ENCODE results near the gene MBP. TPM values are rescaled to one million over a fixed set of nuclear protein-coding genes. Genes with fewer than 3 reads are reported as not detected.

MBP gene
- total and polyA plus RNA-seq, 2 of the 13 experiments (the other 11 are each of a cell fraction or from before 2014, with no cell fraction given), result 5.0 to 8.5 TPM

DNA sequence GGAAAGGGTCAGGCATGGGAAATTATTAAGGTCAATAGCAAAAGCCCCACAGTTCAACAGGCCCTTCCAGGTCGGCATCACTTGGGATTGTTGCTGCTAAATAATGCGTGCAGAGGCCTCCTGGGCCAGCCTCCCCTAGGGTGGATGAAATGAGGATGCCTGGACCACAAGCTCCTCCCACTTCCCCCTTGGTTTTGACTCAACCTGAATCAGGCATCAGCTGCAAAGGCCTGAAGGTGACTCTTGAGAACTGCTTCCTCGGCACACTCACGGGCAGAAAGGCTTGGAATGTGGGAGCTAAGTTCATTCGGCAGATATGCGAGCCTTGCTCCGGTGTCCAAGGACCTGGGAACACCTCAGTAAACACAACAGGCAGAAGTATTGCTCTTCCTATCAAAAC lies 69.3 kb downstream of the MBP start:
- ATAC-seq, result no peak
- BruUV-seq (replicated peaks), result no TSS peak
- H3K4me1 ChIP-seq (ENCODE audit: insufficient read depth, low read length), result peaks cover 9% of the 10 kb centered on the region

More for the DNA sequence above, 69.3 kb downstream of the MBP start:
- Histone ChIP-seq H3K9me3 (ENCODE audit: low read length) (no peaks in the 10 kb centered on the region), H3K36me3 (replicated peaks in 1 of 2; ENCODE audit: control insufficient read depth in 1 of 2, insufficient read depth in 2 of 2, low read length in 2 of 2) (no peaks in the 10 kb centered on the region; a peak in 2 of 5 replicates), H3K79me2 (ENCODE audit: insufficient read depth, low read length) (no peaks in the 10 kb centered on the region), H3K9ac (ENCODE audit: insufficient read depth, low read depth, low read length) (no peak overlapping the region), H3K27me3 (ENCODE audit: control insufficient read depth in 1 of 2, insufficient read depth in 2 of 2, low read length in 2 of 2) (no peaks in the 10 kb centered on the region), H3K4me3 (replicated peaks in 1 of 3; ENCODE audit: insufficient read depth in 1 of 3, low read depth in 2 of 3, low read length in 3 of 3) (no peak overlapping the region), H2AFZ (ENCODE audit: low read length) (no peak overlapping the region), H4K20me1 (ENCODE audit: insufficient read depth, low read length) (no peaks in the 10 kb centered on the region), H3K4me2 (ENCODE audit: low read depth, low read length) (no peak overlapping the region), H3K27ac (ENCODE audit: extremely low read length, insufficient read depth, low read length) (no peak overlapping the region)
- CTCF ChIA-PET (ENCODE audit: low intra/inter-chr PET ratio, low total read pairs), result no interaction called here
- TF ChIP-seq, protein P1, sequence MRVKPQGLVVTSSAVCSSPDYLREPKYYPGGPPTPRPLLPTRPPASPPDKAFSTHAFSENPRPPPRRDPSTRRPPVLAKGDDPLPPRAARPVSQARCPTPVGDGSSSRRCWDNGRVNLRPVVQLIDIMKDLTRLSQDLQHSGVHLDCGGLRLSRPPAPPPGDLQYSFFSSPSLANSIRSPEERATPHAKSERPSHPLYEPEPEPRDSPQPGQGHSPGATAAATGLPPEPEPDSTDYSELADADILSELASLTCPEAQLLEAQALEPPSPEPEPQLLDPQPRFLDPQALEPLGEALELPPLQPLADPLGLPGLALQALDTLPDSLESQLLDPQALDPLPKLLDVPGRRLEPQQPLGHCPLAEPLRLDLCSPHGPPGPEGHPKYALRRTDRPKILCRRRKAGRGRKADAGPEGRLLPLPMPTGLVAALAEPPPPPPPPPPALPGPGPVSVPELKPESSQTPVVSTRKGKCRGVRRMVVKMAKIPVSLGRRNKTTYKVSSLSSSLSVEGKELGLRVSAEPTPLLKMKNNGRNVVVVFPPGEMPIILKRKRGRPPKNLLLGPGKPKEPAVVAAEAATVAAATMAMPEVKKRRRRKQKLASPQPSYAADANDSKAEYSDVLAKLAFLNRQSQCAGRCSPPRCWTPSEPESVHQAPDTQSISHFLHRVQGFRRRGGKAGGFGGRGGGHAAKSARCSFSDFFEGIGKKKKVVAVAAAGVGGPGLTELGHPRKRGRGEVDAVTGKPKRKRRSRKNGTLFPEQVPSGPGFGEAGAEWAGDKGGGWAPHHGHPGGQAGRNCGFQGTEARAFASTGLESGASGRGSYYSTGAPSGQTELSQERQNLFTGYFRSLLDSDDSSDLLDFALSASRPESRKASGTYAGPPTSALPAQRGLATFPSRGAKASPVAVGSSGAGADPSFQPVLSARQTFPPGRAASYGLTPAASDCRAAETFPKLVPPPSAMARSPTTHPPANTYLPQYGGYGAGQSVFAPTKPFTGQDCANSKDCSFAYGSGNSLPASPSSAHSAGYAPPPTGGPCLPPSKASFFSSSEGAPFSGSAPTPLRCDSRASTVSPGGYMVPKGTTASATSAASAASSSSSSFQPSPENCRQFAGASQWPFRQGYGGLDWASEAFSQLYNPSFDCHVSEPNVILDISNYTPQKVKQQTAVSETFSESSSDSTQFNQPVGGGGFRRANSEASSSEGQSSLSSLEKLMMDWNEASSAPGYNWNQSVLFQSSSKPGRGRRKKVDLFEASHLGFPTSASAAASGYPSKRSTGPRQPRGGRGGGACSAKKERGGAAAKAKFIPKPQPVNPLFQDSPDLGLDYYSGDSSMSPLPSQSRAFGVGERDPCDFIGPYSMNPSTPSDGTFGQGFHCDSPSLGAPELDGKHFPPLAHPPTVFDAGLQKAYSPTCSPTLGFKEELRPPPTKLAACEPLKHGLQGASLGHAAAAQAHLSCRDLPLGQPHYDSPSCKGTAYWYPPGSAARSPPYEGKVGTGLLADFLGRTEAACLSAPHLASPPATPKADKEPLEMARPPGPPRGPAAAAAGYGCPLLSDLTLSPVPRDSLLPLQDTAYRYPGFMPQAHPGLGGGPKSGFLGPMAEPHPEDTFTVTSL (CRISPR knock-in tag; IDR thresholded peaks at IDR 0.05; ENCODE audit: borderline replicate concordance), result no peak
- TF ChIP-seq, protein P2, sequence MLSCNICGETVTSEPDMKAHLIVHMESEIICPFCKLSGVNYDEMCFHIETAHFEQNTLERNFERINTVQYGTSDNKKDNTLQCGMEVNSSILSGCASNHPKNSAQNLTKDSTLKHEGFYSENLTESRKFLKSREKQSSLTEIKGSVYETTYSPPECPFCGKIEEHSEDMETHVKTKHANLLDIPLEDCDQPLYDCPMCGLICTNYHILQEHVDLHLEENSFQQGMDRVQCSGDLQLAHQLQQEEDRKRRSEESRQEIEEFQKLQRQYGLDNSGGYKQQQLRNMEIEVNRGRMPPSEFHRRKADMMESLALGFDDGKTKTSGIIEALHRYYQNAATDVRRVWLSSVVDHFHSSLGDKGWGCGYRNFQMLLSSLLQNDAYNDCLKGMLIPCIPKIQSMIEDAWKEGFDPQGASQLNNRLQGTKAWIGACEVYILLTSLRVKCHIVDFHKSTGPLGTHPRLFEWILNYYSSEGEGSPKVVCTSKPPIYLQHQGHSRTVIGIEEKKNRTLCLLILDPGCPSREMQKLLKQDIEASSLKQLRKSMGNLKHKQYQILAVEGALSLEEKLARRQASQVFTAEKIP (CRISPR knock-in tag; IDR thresholded peaks at IDR 0.05; ENCODE audit: borderline replicate concordance), result no peak
- TF ChIP-seq MZF1 (CRISPR knock-in tag; IDR thresholded peaks at IDR 0.05; ENCODE audit: borderline replicate concordance) (no peak), ZSCAN9 (CRISPR knock-in tag; IDR thresholded peaks at IDR 0.05; ENCODE audit: borderline replicate concordance) (no peak), ZNF850 (CRISPR knock-in tag; conservative IDR thresholded peaks at IDR 0.05) (no peak), ZBTB7A (CRISPR knock-in tag; IDR thresholded peaks at IDR 0.05) (no peak), ZFX (CRISPR knock-in tag; IDR thresholded peaks at IDR 0.05; ENCODE audit: low read depth) (no peak), POGZ (CRISPR knock-in tag; IDR thresholded peaks at IDR 0.05) (no peak), ZNF431 (CRISPR knock-in tag; IDR thresholded peaks at IDR 0.05; ENCODE audit: borderline replicate concordance, low read depth) (no peak), ATF1 (CRISPR knock-in tag; IDR thresholded peaks at IDR 0.05) (no peak), HMG20A (CRISPR knock-in tag; IDR thresholded peaks at IDR 0.05; ENCODE audit: borderline replicate concordance) (no peak)
- TF ChIP-seq, protein P3, sequence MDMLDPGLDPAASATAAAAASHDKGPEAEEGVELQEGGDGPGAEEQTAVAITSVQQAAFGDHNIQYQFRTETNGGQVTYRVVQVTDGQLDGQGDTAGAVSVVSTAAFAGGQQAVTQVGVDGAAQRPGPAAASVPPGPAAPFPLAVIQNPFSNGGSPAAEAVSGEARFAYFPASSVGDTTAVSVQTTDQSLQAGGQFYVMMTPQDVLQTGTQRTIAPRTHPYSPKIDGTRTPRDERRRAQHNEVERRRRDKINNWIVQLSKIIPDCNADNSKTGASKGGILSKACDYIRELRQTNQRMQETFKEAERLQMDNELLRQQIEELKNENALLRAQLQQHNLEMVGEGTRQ (IDR thresholded peaks at IDR 0.05; ENCODE audit: low read depth, low read length), result no peak
- TF ChIP-seq, protein P3 (CRISPR knock-in tag; IDR thresholded peaks at IDR 0.05; ENCODE audit: borderline replicate concordance), result no peak
- TF ChIP-seq, protein P4, sequence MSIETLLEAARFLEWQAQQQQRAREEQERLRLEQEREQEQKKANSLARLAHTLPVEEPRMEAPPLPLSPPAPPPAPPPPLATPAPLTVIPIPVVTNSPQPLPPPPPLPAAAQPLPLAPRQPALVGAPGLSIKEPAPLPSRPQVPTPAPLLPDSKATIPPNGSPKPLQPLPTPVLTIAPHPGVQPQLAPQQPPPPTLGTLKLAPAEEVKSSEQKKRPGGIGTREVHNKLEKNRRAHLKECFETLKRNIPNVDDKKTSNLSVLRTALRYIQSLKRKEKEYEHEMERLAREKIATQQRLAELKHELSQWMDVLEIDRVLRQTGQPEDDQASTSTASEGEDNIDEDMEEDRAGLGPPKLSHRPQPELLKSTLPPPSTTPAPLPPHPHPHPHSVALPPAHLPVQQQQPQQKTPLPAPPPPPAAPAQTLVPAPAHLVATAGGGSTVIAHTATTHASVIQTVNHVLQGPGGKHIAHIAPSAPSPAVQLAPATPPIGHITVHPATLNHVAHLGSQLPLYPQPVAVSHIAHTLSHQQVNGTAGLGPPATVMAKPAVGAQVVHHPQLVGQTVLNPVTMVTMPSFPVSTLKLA (IDR thresholded peaks at IDR 0.05), result no peak
- DNase-seq (ENCODE audit: low spot score) (no peak), FAIRE-seq (no peak)
- WGBS (ENCODE audit: low lambda C conversion rate), result 90% methylated on average over 7 of the region's 7 CpGs
- POLR2A ChIA-PET, result no interaction called here
- in situ Hi-C loops (cut with HindIII; ENCODE audit: extremely low pct_ligation_motif_present, low pct_unique_long_range_greater_than_20kb), result no loop called here
- intact Hi-C loops (cut with micrococcal nuclease; ENCODE audit: unreplicated experiment), result no loop called here

Measured in HepG2 (cell line).